CD4-positive, alpha-beta T cell (primary cell): ENCODE results near the gene FOSL1. TPM values are rescaled to one million over a fixed set of nuclear protein-coding genes. Genes with fewer than 3 reads are reported as not detected.

Experiments used
- ATAC-seq: fragments of 200-7000 bp; cut with Tn5 transposase; one replicate; pipeline ENCODE4 v1.10.0; 2022; ENCODE audit warnings: mild to moderate bottlenecking; ENCODE audit not compliant: poor library complexity
- CTCF ChIA-PET: fragments of 350-600 bp; sonication (Branson Sonifier 250); formaldehyde crosslinking; loops from one replicate; lab custom pipeline; 2021; ENCODE audit warnings: antibody characterized with exemption, inconsistent platforms; lab: Charles Lee
- POLR2A ChIA-PET: fragments of 350-600 bp; sonication (Branson Sonifier 250); formaldehyde crosslinking; loops from one replicate; lab custom pipeline; 2021; ENCODE audit warnings: antibody characterized with exemption, inconsistent platforms; lab: Charles Lee
- DNase-seq, 14 experiments: peaks; one replicate each; pipeline ENCODE4 v3.0.0-alpha.2; 2013 to 2020; ENCODE audit warnings: mixed read lengths in 2 of 14
- H3K27ac ChIP-seq, 2 donors: one replicate each; pipeline versions ENCODE4 v1.5.1 to v1.7.0; 2013; ENCODE audit warnings: low read length in 2 of 2, low read depth in 1 of 2, mild to moderate bottlenecking in 1 of 2
- H3K27me3 ChIP-seq, 2 experiments: 1 replicate in 1 of 2; 2 replicates in 1 of 2; pipeline versions ENCODE4 v1.6.1 to v1.7.0; 2013; ENCODE audit warnings: low read length in 2 of 2, control low read depth in 1 of 2, mild to moderate bottlenecking in 1 of 2, moderate library complexity in 1 of 2; ENCODE audit not compliant: insufficient read depth in 2 of 2, control insufficient read depth in 1 of 2
- H3K36me3 ChIP-seq: one replicate; pipeline ENCODE4 v1.6.1; 2013; ENCODE audit warnings: low read length, control low read depth; ENCODE audit not compliant: insufficient read depth
- H3K4me1 ChIP-seq: one replicate; pipeline ENCODE4 v1.6.1; 2013; ENCODE audit warnings: low read length, control low read depth; ENCODE audit not compliant: insufficient read depth
- H3K4me3 ChIP-seq: one replicate; pipeline ENCODE4 v1.5.1; 2013; ENCODE audit warnings: mild to moderate bottlenecking, low read length, moderate library complexity
- H3K9me3 ChIP-seq, 2 experiments: 1 replicate in 1 of 2; 2 replicates in 1 of 2; pipeline versions ENCODE4 v1.6.1 to v1.7.0; 2013; ENCODE audit warnings: low read length in 2 of 2, mild to moderate bottlenecking in 2 of 2, control low read depth in 1 of 2, moderate library complexity in 1 of 2; ENCODE audit not compliant: control insufficient read depth in 1 of 2, insufficient read depth in 1 of 2
- H3K27ac Mint-ChIP-seq: one replicate; pipeline ENCODE4 v1.8.0; 2020; ENCODE audit warnings: mixed read lengths
- H3K27me3 Mint-ChIP-seq: one replicate; pipeline ENCODE4 v1.8.0; 2021; ENCODE audit warnings: mixed read lengths
- H3K36me3 Mint-ChIP-seq: one replicate; pipeline ENCODE4 v1.8.0; 2021; ENCODE audit warnings: low read depth, mixed read lengths
- H3K4me1 Mint-ChIP-seq: one replicate; pipeline ENCODE4 v1.8.0; 2021; ENCODE audit warnings: low read depth, mixed read lengths
- H3K4me3 Mint-ChIP-seq: one replicate; pipeline ENCODE4 v1.8.0; 2020; ENCODE audit warnings: mild to moderate bottlenecking, mixed read lengths
- H3K9me3 Mint-ChIP-seq: one replicate; pipeline ENCODE4 v1.8.0; 2020; ENCODE audit warnings: mixed read lengths
- CTCF ChIP-seq: fragments of 200-600 bp; IDR thresholded peaks from one replicate; pipeline ENCODE4 v1.8.0; 2022; ENCODE audit warnings: antibody characterized with exemption, mild to moderate bottlenecking
- intact Hi-C, 2 experiments: fragments of 100-400 bp; cut with DNase I in 1 of 2; cut with micrococcal nuclease in 1 of 2; formaldehyde crosslinking; loops; one replicate each; pipeline versions ENCODE4 v1.15.1 to v1.9.0; 2023 to 2025; cut with DNase I, micrococcal nuclease
- total RNA-seq, 174 experiments: library from RNA in 2 of 174; stranded (reverse) in 2 of 174; gene quantifications; one replicate each; pipeline ENCODE4 v1.2.3 and lab custom pipeline; 2021 to 2026

The FOSL1 gene
- total RNA-seq, 2 experiments from 2014 or later = 1.8 to 2.2 TPM

- ATAC-seq (no peak), DNase-seq (no peak)
- H3K27me3 Mint-ChIP-seq = no peaks in the 10 kb centered on the region
- H3K27ac ChIP-seq = no peak overlapping the region
- peaks cover 31% of the 10 kb centered on the region for H3K4me1 Mint-ChIP-seq
- peak overlapping the region; percentile 75 for H3K27ac Mint-ChIP-seq
- POLR2A ChIA-PET = interaction anchor here (0.6 to 2.4 kb wide), 4 partner anchors 9 to 201 kb away, joined by 3 to 13 read pairs (median 3); partner anchors contain the start of genes CCDC85B and SART1
- no peaks in the 10 kb centered on the region for H3K27me3 ChIP-seq
- H3K9me3 ChIP-seq = no peaks in the 10 kb centered on the region
- H3K4me1 ChIP-seq = peaks cover 37% of the 10 kb centered on the region
- H3K36me3 ChIP-seq = peaks cover 16% of the 10 kb centered on the region
- H3K36me3 Mint-ChIP-seq = peaks cover 25% of the 10 kb centered on the region
- H3K4me3 Mint-ChIP-seq = peak overlapping the region; percentile 69
- TF ChIP-seq CTCF = no peak
- no peaks in the 10 kb centered on the region for H3K9me3 Mint-ChIP-seq
- CTCF ChIA-PET = interaction anchor here (0.8 kb wide), 1 partner anchor 24 kb away, joined by 3 read pairs; the partner anchor contains the start of gene CCDC85B
- H3K4me3 ChIP-seq = no peak overlapping the region
- intact Hi-C loops = loop anchor here in 1 of 2 experiments (5.0 kb wide), 1 partner anchor 137 kb away; the partner anchor contains the start of gene SF3B2
These were observed 15.1 kb upstream of the FOSL1 start for GRCh38 chr11:65915101-65915820.

- Mint-ChIP-seq H3K4me3 (no peak overlapping the region), H3K36me3 (peaks cover 12% of the 10 kb centered on the region), H3K4me1 (peaks cover 31% of the 10 kb centered on the region), H3K27me3 (peaks cover 7% of the 10 kb centered on the region), H3K27ac (no peak overlapping the region), H3K9me3 (no peaks in the 10 kb centered on the region)
- ATAC-seq (no peak), DNase-seq (peak in 2 of 14 experiments; percentile 28 to 50)
- CTCF ChIA-PET = interaction anchor here (1.8 kb wide), 1 partner anchor 25 kb away, joined by 3 read pairs; the partner anchor contains the start of gene FIBP
- Histone ChIP-seq H3K27ac (no peak overlapping the region), H3K27me3 (no peaks in the 10 kb centered on the region), H3K4me1 (peaks cover 28% of the 10 kb centered on the region), H3K4me3 (no peak overlapping the region), H3K9me3 (no peaks in the 10 kb centered on the region), H3K36me3 (peaks cover 15% of the 10 kb centered on the region)
- TF ChIP-seq CTCF = no peak
- POLR2A ChIA-PET = interaction anchor here (1.0 to 4.8 kb wide), 2 partner anchors 12 to 23 kb away, joined by 3 to 28 read pairs; partner anchors contain the start of genes CCDC85B and FIBP
- intact Hi-C loops = no loop called here
These were observed 12.7 kb upstream of the FOSL1 start for GRCh38 chr11:65912845-65913244.

GRCh38 chr11:65911682-65912568 lies 11.7 kb upstream of the FOSL1 start:
- intact Hi-C loops = no loop called here
- H3K4me1 Mint-ChIP-seq = peaks cover 26% of the 10 kb centered on the region

More at GRCh38 chr11:65911682-65912568, 11.7 kb upstream of the FOSL1 start:
- Mint-ChIP-seq H3K4me3 (no peak overlapping the region), H3K27ac (no peak overlapping the region), H3K36me3 (peaks cover 8% of the 10 kb centered on the region), H3K9me3 (no peaks in the 10 kb centered on the region), H3K27me3 (peaks cover 8% of the 10 kb centered on the region)
- Histone ChIP-seq H3K27me3 (no peaks in the 10 kb centered on the region), H3K4me3 (no peak overlapping the region), H3K27ac (no peak overlapping the region), H3K36me3 (peaks cover 7% of the 10 kb centered on the region), H3K4me1 (peaks cover 19% of the 10 kb centered on the region), H3K9me3 (no peaks in the 10 kb centered on the region)
- ATAC-seq (no peak), DNase-seq (no peak)
- CTCF ChIA-PET = interaction anchor here (0.8 to 1.8 kb wide), 2 partner anchors 21 to 24 kb away, joined by 3 read pairs; partner anchors contain the start of genes CCDC85B and FIBP
- POLR2A ChIA-PET = interaction anchor here (1.0 to 4.8 kb wide), 2 partner anchors 11 to 22 kb away, joined by 3 to 28 read pairs; partner anchors contain the start of genes CCDC85B and FIBP
- no peak for TF ChIP-seq CTCF
